Right lobe of liver (tissue), 6 donors: ENCODE results near the gene PPP1R12B. TPM values are rescaled to one million over a fixed set of nuclear protein-coding genes. Genes with fewer than 3 reads are reported as not detected.

Source experiments
- ATAC-seq, 4 donors: fragments of 200-7000 bp; cut with Tn5 transposase; one replicate each; pipeline ENCODE4 v1.9.1; 2020; ENCODE audit warnings: mild to moderate bottlenecking in 4 of 4, moderate library complexity in 4 of 4
- DNase-seq, 3 donors: peaks; one replicate each; pipeline ENCODE4 v3.0.0-alpha.2; 2020
- H3K27ac ChIP-seq, 3 donors: fragments of 200-600 bp; one replicate each; pipeline ENCODE4 v1.8.0; 2022
- H3K27me3 ChIP-seq, 2 donors: fragments of 200-600 bp; one replicate each; pipeline ENCODE4 v1.8.0; 2022
- H3K36me3 ChIP-seq, 4 donors: fragments of 200-600 bp; sonication (generic) in 1 of 4; one replicate each; pipeline versions ENCODE4 v1.5.1 to v1.8.0; 2017 to 2022; ENCODE audit warnings: control low read depth in 1 of 4
- H3K4me1 ChIP-seq, 4 donors: fragments of 200-600 bp; sonication (generic) in 1 of 4; one replicate each; pipeline versions ENCODE4 v1.5.1 to v1.8.0; 2017 to 2022; ENCODE audit warnings: control low read depth in 1 of 4
- H3K4me3 ChIP-seq, 3 donors: fragments of 200-600 bp; one replicate each; pipeline ENCODE4 v1.8.0; 2022
- H3K9me3 ChIP-seq, 4 donors: fragments of 200-600 bp; sonication (generic) in 1 of 4; one replicate each; pipeline versions ENCODE4 v1.5.1 to v1.8.0; 2017 to 2022; ENCODE audit warnings: control low read depth in 1 of 4
- POLR2A ChIP-seq: fragments of 450-650 bp; IDR thresholded peaks from one replicate; pipeline ENCODE4 v1.6.1; 2017; ENCODE audit warnings: antibody characterized with exemption, mild to moderate bottlenecking
- WGBS: methylation state at CpG from one replicate; pipeline ENCODE4 v1.1.6; 2018; ENCODE audit warnings: low coverage, low lambda C conversion rate; ENCODE audit not compliant: insufficient coverage; ENCODE audit errors: missing lambda C conversion rate; 5-methylcytosine and 5-hydroxymethylcytosine counted together
- intact Hi-C, 2 donors: fragments of 100-400 bp; cut with DNase I; formaldehyde crosslinking; loops; one replicate each; pipeline versions ENCODE4 v1.11.2 to v1.14.1; 2022
- total RNA-seq, 6 experiments: library from RNA; depleted of rRNA in 2 of 6; stranded (reverse); fragments of >200 nt in 2 of 6; fragmentation: NEBNext Ultra II Directional in 3 of 6; extraction: Animal tissue kit (Norgen Biotek cat#: 25700) in 3 of 6; gene quantifications; one replicate each; pipeline versions ENCODE4 v1.1.0 to v1.2.4, GENCODE V29; 2016 to 2023
- TF ChIP-seq, protein P1 (sequence below), 4 donors: fragments of 200-600 bp in 3 of 4; fragments of 450-650 bp in 1 of 4; IDR thresholded peaks; one replicate each; pipeline versions ENCODE4 v1.5.1 to v1.8.0; 2016 to 2022; ENCODE audit warnings: antibody characterized with exemption in 4 of 4, mild to moderate bottlenecking in 2 of 4
- donor health status: DM: no; HTN: yes; CAD: no.
- donor health status: DM: no; HTN: no; CAD: no.
- donor health status: DM: no; HTN: no; CAD: no.
- donor health status: DM: no; HTN: yes; CAD: no.
- donor health status: DM: no; HTN: yes; CAD: no.

The PPP1R12B gene
- total RNA-seq, 6 experiments from 2014 or later, result 13.7 to 22.2 (median 16.6) TPM

DNA sequence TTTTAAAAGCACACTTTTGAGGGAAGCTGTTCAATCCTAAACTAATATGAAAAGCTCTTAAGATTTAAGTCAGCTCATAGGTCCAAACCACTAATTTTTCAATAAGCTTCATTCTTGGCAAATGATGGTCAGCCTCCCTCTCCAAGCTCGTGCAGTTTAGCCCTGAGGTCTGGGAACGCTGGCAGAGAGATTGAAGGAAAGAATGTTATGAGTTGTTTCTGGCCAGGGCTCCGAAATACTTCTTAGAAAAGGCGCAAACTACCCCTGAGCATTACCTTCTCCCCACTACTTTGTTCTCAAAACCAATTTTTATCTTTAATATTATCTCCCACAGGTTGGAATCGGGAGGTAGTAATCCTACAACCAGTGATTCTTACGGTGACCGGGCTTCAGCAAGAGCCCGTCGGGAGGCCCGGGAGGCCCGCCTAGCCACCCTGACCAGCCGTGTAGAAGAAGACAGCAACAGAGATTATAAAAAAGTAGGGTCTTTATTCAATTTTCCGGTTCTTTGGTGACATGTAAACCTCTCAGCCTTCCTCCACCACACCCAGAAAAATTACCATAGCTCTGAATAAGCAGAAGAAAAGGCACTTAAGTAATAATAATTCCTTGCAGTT, 214.1 kb downstream of the PPP1R12B start:
- intact Hi-C loops, result no loop called here
- no peak for ATAC-seq
- no peaks in the 10 kb centered on the region for H3K9me3 ChIP-seq
- H3K36me3 ChIP-seq, result peaks cover 0 to 18% (median 1%) of the 10 kb centered on the region in 4 donors
- H3K4me1 ChIP-seq, result peaks cover 0 to 6% (median 0%) of the 10 kb centered on the region in 4 donors
- no peak overlapping the region for H3K4me3 ChIP-seq
- no peak overlapping the region for H3K27ac ChIP-seq
- 93% methylated on average over 13 of the region's 13 CpGs for WGBS
- no peak for DNase-seq
- TF ChIP-seq, protein P1, sequence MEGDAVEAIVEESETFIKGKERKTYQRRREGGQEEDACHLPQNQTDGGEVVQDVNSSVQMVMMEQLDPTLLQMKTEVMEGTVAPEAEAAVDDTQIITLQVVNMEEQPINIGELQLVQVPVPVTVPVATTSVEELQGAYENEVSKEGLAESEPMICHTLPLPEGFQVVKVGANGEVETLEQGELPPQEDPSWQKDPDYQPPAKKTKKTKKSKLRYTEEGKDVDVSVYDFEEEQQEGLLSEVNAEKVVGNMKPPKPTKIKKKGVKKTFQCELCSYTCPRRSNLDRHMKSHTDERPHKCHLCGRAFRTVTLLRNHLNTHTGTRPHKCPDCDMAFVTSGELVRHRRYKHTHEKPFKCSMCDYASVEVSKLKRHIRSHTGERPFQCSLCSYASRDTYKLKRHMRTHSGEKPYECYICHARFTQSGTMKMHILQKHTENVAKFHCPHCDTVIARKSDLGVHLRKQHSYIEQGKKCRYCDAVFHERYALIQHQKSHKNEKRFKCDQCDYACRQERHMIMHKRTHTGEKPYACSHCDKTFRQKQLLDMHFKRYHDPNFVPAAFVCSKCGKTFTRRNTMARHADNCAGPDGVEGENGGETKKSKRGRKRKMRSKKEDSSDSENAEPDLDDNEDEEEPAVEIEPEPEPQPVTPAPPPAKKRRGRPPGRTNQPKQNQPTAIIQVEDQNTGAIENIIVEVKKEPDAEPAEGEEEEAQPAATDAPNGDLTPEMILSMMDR (IDR thresholded peaks at IDR 0.05), result no peak
- no peak for TF ChIP-seq POLR2A
- H3K27me3 ChIP-seq, result no peaks in the 10 kb centered on the region

GRCh38 chr1:202563818-202564217, 215.3 kb downstream of the PPP1R12B start:
- H3K4me1 ChIP-seq, result peaks cover 0 to 3% (median 1%) of the 10 kb centered on the region in 4 donors
- ATAC-seq (no peak), DNase-seq (no peak)
- H3K4me3 ChIP-seq, result no peak overlapping the region
- intact Hi-C loops, result no loop called here
- H3K27me3 ChIP-seq, result no peaks in the 10 kb centered on the region
- peaks cover 0 to 18% (median 1%) of the 10 kb centered on the region in 4 donors for H3K36me3 ChIP-seq
- no peak overlapping the region for H3K27ac ChIP-seq
- TF ChIP-seq POLR2A, result no peak
- TF ChIP-seq, protein P1 (IDR thresholded peaks at IDR 0.05), result no peak
- WGBS, result 90% methylated on average over 1 of the region's 1 CpG
- no peaks in the 10 kb centered on the region for H3K9me3 ChIP-seq

GRCh38 chr1:202564958-202565495, 216.5 kb downstream of the PPP1R12B start:
- no peak overlapping the region for H3K27ac ChIP-seq
- H3K9me3 ChIP-seq, result no peaks in the 10 kb centered on the region
- H3K36me3 ChIP-seq, result peaks cover 0 to 18% (median 1%) of the 10 kb centered on the region in 4 donors
- DNase-seq (no peak), ATAC-seq (no peak)
- H3K4me3 ChIP-seq, result no peak overlapping the region
- peaks cover 0 to 8% (median 3%) of the 10 kb centered on the region in 4 donors for H3K4me1 ChIP-seq
- TF ChIP-seq POLR2A, result no peak
- TF ChIP-seq, protein P1 (IDR thresholded peaks at IDR 0.05), result no peak
- no peaks in the 10 kb centered on the region for H3K27me3 ChIP-seq
- whole genome bisulfite sequencing, result 100% methylated on average over 2 of the region's 2 CpGs
- intact Hi-C loops, result no loop called here

- H3K9me3 ChIP-seq, result no peaks in the 10 kb centered on the region
- H3K27ac ChIP-seq, result peak overlapping the region in 1 of 3 donors; percentile 25
- H3K4me3 ChIP-seq, result no peak overlapping the region
- intact Hi-C loops, result no loop called here
- H3K4me1 ChIP-seq, result peaks cover 0 to 8% (median 3%) of the 10 kb centered on the region in 4 donors
- no peak for DNase-seq
- WGBS, result 93% methylated on average over 2 of the region's 2 CpGs
- ATAC-seq, result no peak
- no peaks in the 10 kb centered on the region for H3K27me3 ChIP-seq
- TF ChIP-seq POLR2A, result no peak
- TF ChIP-seq, protein P1 (IDR thresholded peaks at IDR 0.05), result no peak
- peaks cover 0 to 18% (median 1%) of the 10 kb centered on the region in 4 donors for H3K36me3 ChIP-seq
Measured at GRCh38 chr1:202565890-202566602, 217.5 kb downstream of the PPP1R12B start.
